Thyroid gland (tissue), 4 donors: ENCODE data around the gene RNF224. TPM values are rescaled to one million over a fixed set of nuclear protein-coding genes. Genes with fewer than 3 reads are reported as not detected.
"Not testable (repeated sequence)": the region's sequence is repeated elsewhere in the genome, so short reads cannot be mapped to it uniquely, and the experiment has no call there.

Source experiments
- DNase-seq, 2 donors: peaks; one replicate each; pipeline ENCODE4 v3.0.0-alpha.2; 2019
- H3K27ac ChIP-seq, 3 donors: fragments of 200-600 bp; sonication (generic); 1 replicate in 2 of 3; 2 replicates in 1 of 3; pipeline ENCODE4 v1.5.1; 2016 to 2019; ENCODE audit warnings: mild to moderate bottlenecking in 1 of 3, moderate library complexity in 1 of 3
- H3K27me3 ChIP-seq: fragments of 200-600 bp; sonication (generic); one replicate; pipeline ENCODE4 v1.5.1; 2019
- H3K36me3 ChIP-seq, 2 donors: fragments of 200-600 bp; sonication (generic); one replicate each; pipeline ENCODE4 v1.5.1; 2016 to 2019
- H3K4me1 ChIP-seq, 2 donors: fragments of 200-600 bp; sonication (generic); one replicate each; pipeline ENCODE4 v1.5.1; 2017 to 2019
- H3K4me3 ChIP-seq, 3 donors: fragments of 200-600 bp; sonication (generic); replicated peaks in 1 of 3; 1 replicate in 2 of 3; 2 replicates in 1 of 3; pipeline ENCODE4 v1.5.1; 2016; ENCODE audit warnings: mild to moderate bottlenecking in 1 of 3
- H3K9me3 ChIP-seq: fragments of 200-600 bp; sonication (generic); one replicate; pipeline ENCODE4 v1.5.1; 2017
- POLR2A ChIP-seq, 2 donors: fragments of 450-650 bp; IDR thresholded peaks; one replicate each; pipeline ENCODE4 v1.6.1; 2017; ENCODE audit warnings: antibody characterized with exemption in 2 of 2, mild to moderate bottlenecking in 2 of 2, moderate library complexity in 1 of 2
- WGBS, 2 donors: methylation state at CpG; one replicate each; pipeline ENCODE4 v1.1.5; 2017; 5-methylcytosine and 5-hydroxymethylcytosine counted together
- intact Hi-C: fragments of 100-400 bp; cut with DNase I; formaldehyde crosslinking; loops from one replicate; pipeline ENCODE4 v1.15.1; 2023
- total RNA-seq, 4 donors: library from RNA; depleted of rRNA; stranded (reverse); fragments of >200 nt; gene quantifications; one replicate each; pipeline ENCODE4 v1.2.3, GENCODE V29; 2016
- TF ChIP-seq, protein P1 (sequence below), 6 experiments: fragments of 200-600 bp in 3 of 6; fragments of 450-650 bp in 3 of 6; sonication (generic) in 3 of 6; IDR thresholded peaks; one replicate each; pipeline ENCODE4 v1.5.1; 2016 to 2019; ENCODE audit warnings: antibody characterized with exemption in 6 of 6, mild to moderate bottlenecking in 2 of 6, inconsistent platforms in 1 of 6, moderate library complexity in 1 of 6

RNF224 gene
- total RNA-seq, 4 donors from 2014 or later: 0.33 to 0.81 TPM; not detected in 2

DNA sequence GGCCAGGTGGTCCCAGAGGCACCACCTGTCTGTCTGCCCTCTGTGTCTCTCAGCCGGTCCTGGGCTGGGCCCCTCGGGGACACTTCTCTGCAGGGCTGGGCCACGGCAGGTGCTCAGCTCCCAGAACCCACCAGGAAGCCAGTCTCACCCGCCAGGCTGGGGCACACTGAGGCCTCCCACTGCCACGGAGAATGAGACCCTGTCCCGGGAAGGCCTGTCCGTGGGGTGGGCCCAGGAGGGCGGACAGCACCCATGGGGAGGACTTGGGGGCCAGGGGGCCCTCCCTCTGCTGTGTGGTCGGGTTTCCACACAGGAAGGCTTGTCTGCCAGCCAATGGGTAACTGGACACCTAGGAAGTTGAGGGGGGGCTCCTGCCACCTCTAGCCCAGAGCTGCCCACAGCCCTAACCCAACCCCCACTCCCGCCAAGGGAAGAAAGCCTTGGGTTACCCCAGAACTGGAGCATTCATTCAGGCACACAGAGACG is 9.7 kb downstream of the RNF224 start:
- peak; percentile 22 to 44 for DNase-seq
- Histone ChIP-seq H3K4me3 (no peak overlapping the region), H3K9me3 (no peaks in the 10 kb centered on the region), H3K36me3 (peaks cover under 1 to 3% of the 10 kb centered on the region in 2 donors), H3K4me1 (peaks cover 15 to 44% of the 10 kb centered on the region in 2 donors), H3K27me3 (no peaks in the 10 kb centered on the region), H3K27ac (no peak overlapping the region)
- intact Hi-C loops: no loop called here
- 46 to 63% methylated on average over 2 of the region's 11 CpGs for WGBS, 2 donors
- TF ChIP-seq, protein P1, sequence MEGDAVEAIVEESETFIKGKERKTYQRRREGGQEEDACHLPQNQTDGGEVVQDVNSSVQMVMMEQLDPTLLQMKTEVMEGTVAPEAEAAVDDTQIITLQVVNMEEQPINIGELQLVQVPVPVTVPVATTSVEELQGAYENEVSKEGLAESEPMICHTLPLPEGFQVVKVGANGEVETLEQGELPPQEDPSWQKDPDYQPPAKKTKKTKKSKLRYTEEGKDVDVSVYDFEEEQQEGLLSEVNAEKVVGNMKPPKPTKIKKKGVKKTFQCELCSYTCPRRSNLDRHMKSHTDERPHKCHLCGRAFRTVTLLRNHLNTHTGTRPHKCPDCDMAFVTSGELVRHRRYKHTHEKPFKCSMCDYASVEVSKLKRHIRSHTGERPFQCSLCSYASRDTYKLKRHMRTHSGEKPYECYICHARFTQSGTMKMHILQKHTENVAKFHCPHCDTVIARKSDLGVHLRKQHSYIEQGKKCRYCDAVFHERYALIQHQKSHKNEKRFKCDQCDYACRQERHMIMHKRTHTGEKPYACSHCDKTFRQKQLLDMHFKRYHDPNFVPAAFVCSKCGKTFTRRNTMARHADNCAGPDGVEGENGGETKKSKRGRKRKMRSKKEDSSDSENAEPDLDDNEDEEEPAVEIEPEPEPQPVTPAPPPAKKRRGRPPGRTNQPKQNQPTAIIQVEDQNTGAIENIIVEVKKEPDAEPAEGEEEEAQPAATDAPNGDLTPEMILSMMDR (IDR thresholded peaks at IDR 0.05): no peak
- TF ChIP-seq POLR2A (IDR thresholded peaks at IDR 0.05): no peak

DNA sequence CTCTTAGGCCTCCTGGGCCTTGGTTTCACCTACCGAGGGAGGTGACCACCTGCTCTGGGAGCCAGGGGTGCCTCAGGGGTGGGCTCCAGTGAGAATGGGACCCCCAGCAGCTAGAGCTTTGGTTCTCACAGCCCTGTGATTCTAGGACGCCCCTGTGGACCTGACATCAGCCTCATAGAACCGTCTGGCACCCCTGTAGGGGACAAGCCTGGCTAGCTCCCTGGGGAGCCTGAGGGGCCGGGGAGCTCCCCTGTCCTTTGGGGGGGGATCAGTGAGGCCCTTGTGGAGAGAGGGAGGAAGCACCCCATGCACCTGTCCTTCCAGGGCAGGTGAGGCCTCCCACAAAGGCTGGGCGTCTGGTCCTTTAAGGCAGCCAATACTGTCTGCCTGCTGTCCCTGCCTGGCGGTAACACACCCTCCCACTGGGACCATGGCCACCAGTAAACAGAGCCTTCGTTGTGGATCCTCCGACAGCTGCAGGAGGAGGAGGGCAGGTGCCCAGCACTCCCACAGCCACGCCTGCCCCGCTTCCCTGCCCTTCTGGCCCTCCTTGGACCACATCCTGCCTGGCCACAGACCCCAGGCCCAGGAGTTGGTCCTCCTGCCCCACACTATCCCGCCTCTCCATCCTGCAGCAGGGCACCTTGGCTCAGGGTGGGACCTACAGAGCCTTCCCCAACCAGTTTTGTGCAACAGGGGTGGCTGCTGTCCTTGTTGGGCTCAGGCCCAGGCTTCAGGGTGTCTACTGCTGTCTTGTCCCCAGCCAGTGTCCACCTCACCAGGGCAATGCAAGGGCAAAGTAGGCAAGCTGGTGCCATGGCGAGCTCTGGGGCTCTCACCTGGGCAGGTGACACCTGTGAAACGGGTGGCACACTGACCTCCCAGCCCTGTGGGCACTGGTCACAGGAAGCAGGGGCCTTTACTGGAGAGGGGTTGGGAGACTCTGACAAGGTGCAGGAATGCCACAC is 10.7 kb downstream of the RNF224 start:
- intact Hi-C loops: no loop called here
- TF ChIP-seq, protein P1 (IDR thresholded peaks at IDR 0.05): no peak
- no peak for TF ChIP-seq POLR2A (IDR thresholded peaks at IDR 0.05)
- Histone ChIP-seq H3K27ac (no peak overlapping the region), H3K4me1 (peaks cover 22 to 55% of the 10 kb centered on the region in 2 donors), H3K36me3 (peaks cover 9 to 13% of the 10 kb centered on the region in 2 donors), H3K27me3 (no peaks in the 10 kb centered on the region), H3K9me3 (no peaks in the 10 kb centered on the region), H3K4me3 (no peak overlapping the region)
- no peak for DNase-seq
- WGBS, 2 donors: 65 to 87% methylated on average over 8 to 9 of the region's 13 CpGs

DNA sequence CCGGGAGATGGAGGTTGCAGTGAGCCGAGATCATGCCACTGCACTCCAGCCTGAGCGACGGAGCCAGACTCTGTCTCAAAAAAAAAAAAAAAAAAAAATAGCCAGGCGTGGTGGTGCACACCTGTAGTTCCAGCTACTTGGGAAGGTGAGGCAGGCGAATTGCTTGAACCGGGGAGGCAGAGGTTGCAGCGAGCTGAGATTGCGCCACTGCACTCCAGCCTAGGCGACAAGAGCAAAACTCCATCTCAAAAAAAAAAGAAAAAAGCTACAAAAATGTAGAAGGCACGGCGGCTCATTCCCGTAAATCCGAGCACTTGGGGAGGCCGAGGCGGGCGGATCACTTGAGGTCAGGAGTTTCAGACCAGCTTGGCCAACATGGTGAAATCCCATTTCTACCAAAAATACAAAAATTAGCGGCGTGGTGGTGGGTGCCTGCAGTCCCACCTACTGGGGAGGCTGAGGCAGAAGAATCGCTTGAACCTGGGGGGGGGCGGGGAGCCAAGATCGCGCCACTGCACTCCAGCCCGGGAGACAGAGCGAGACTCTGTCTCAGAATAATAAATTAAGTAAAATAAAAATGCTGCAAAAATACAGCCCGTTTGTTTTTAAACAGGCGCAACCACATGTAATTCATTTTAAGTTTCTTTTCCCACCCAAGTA is 12.4 kb downstream of the RNF224 start:
- H3K9me3 ChIP-seq, intact Hi-C loops, DNase-seq, H3K27me3 ChIP-seq: not testable (repeated sequence)
- Histone ChIP-seq H3K27ac (peak overlapping the region; percentile 91 to 97 (median 94)), H3K36me3 (peaks cover 16 to 18% of the 10 kb centered on the region in 2 donors), H3K4me1 (peaks cover 22 to 55% of the 10 kb centered on the region in 2 donors), H3K4me3 (peak overlapping the region; percentile 32 to 66 (median 48))
- WGBS, 2 donors: 51 to 53% methylated on average over 27 of the region's 27 CpGs

DNA sequence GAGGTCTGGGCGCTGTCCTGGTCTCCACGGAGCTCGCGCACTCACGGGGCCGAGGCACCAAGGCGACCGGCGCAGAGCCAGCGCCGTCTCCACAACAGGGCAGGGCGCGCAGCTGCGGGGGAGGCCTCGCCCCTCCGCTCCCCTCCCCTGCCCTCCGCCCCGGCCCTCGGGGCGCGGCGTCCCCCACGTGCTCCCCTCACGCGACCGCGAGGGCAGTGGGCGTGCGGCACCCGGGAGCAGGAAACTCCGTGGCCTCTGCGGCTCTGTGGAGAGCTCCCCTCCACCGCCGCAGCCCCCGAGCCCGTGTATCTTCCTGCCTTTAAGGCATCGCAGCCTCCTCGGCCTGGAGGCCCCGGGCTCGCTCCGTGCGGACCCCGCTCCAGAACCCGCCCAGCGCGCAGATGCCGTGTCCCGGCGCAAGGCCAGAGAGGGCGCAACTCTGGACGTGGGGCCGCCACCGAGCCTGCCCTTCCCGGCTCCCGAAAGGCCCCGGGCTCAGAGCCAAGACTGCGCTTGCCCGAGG is 13.1 kb downstream of the RNF224 start:
- intact Hi-C loops: no loop called here

DNA sequence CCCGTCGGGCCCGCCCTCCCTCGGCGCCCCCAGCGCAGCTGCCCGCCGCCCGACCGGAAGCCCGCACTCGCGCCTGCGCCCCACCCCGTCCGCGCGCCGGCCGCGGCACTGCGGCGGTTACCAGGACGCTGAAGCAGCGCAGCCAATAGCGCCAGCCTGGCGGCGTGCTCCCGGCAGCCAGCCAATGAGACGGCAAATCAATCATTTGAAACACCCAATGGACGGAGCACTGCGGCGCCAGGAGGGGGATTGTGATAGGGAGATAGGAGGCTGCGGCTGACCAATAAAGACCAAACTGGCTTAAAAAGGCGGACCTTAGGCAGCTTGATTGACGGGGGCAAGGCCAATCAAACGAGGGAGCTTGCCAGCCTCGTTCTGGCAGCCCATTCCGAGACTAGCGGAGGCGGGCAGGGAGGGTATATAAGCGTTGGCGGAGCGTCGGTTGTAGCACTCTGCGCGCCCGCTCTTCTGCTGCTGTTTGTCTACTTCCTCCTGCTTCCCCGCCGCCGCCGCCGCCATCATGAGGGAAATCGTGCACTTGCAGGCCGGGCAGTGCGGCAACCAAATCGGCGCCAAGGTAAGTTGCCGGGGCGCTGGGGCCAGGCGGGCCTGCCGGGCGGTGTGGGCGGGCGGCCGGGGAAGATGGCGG is 13.7 kb downstream of the RNF224 start, which contains the start of gene TUBB4B:
Gene TUBB4B (plus strand): TSS at position 447 of the 649 bp plus-strand sequence. CDS start 74 bp downstream, at position 521.
- TF ChIP-seq, protein P1 (IDR thresholded peaks at IDR 0.05): peak in 1 of 6 experiments; percentile 15
- peak; percentile 99 to 100 for TF ChIP-seq POLR2A (IDR thresholded peaks at IDR 0.05)
- intact Hi-C loops: no loop called here
- Histone ChIP-seq H3K9me3 (no peaks in the 10 kb centered on the region), H3K27me3 (no peaks in the 10 kb centered on the region), H3K4me3 (peak within 1 kb of the TSS; percentile 71 to 83 (median 72)), H3K27ac (peak within 1 kb of the TSS; percentile 91 to 97 (median 94)), H3K4me1 (peaks cover 22 to 52% of the 10 kb centered on the region in 2 donors), H3K36me3 (peaks cover 16 to 18% of the 10 kb centered on the region in 2 donors)
- WGBS, 2 donors: 0 to 1% methylated on average over 23 to 44 of the region's 67 CpGs
- peak; percentile 99 to 100 for DNase-seq

More for the DNA sequence above, 13.1 kb downstream of the RNF224 start:
- no peak for TF ChIP-seq POLR2A (IDR thresholded peaks at IDR 0.05)
- 0% methylated on average over 1 to 7 of the region's 58 CpGs for WGBS, 2 donors
- DNase-seq: peak; percentile 87 to 88
- Histone ChIP-seq H3K9me3 (no peaks in the 10 kb centered on the region), H3K4me3 (peak overlapping the region; percentile 38 to 66 (median 48)), H3K4me1 (peaks cover 22 to 55% of the 10 kb centered on the region in 2 donors), H3K27me3 (no peaks in the 10 kb centered on the region), H3K27ac (peak overlapping the region; percentile 91 to 97 (median 94)), H3K36me3 (peaks cover 16 to 18% of the 10 kb centered on the region in 2 donors)
